Spleen (tissue), 13 donors: ENCODE data around the gene DOCK10. TPM values are rescaled to one million over a fixed set of nuclear protein-coding genes. Genes with fewer than 3 reads are reported as not detected.

Experiments used
- DNase-seq: peaks from one replicate; pipeline ENCODE4 v3.0.0-alpha.2; 2020
- H3K27ac ChIP-seq, 8 donors: fragments of 200-600 bp; sonication (generic) in 7 of 8; 1 replicate in 4 of 8; 2 replicates in 4 of 8; pipeline versions ENCODE4 v1.5.0 to v1.8.0; 2016 to 2021; ENCODE audit warnings: inconsistent platforms in 4 of 8, mild to moderate bottlenecking in 4 of 8, moderate library complexity in 1 of 8
- H3K27me3 ChIP-seq, 7 donors: fragments of 200-600 bp; sonication (generic) in 6 of 7; replicated peaks in 1 of 7; 1 replicate in 4 of 7; 2 replicates in 3 of 7; pipeline versions ENCODE4 v1.5.0 to v1.8.0; 2016 to 2021; ENCODE audit warnings: inconsistent platforms in 3 of 7, mild to moderate bottlenecking in 1 of 7
- H3K36me3 ChIP-seq, 6 donors: fragments of 200-600 bp; sonication (generic) in 5 of 6; 1 replicate in 4 of 6; 2 replicates in 2 of 6; pipeline versions ENCODE4 v1.5.0 to v1.8.0; 2016 to 2021; ENCODE audit warnings: inconsistent platforms in 2 of 6
- H3K4me1 ChIP-seq, 6 donors: fragments of 200-600 bp; sonication (generic) in 5 of 6; 1 replicate in 3 of 6; 2 replicates in 3 of 6; pipeline versions ENCODE4 v1.5.0 to v1.8.0; 2016 to 2021; ENCODE audit warnings: inconsistent platforms in 3 of 6
- H3K4me3 ChIP-seq, 8 donors: fragments of 200-600 bp; sonication (generic) in 7 of 8; 1 replicate in 4 of 8; 2 replicates in 4 of 8; pipeline versions ENCODE4 v1.5.0 to v1.8.0; 2016 to 2021; ENCODE audit warnings: inconsistent platforms in 4 of 8, mild to moderate bottlenecking in 4 of 8, moderate library complexity in 2 of 8
- H3K9me3 ChIP-seq, 8 donors: fragments of 200-600 bp; sonication (generic) in 7 of 8; 1 replicate in 4 of 8; 2 replicates in 4 of 8; pipeline versions ENCODE4 v1.5.0 to v1.8.0; 2016 to 2021; ENCODE audit warnings: inconsistent platforms in 4 of 8
- POLR2A ChIP-seq, 3 donors: fragments of 450-650 bp; IDR thresholded peaks; one replicate each; pipeline ENCODE4 v1.5.1; 2017; ENCODE audit warnings: antibody characterized with exemption in 3 of 3, mild to moderate bottlenecking in 1 of 3
- POLR2AphosphoS5 ChIP-seq, 3 donors: sonication (generic); formaldehyde crosslinking; IDR thresholded peaks; one replicate each; pipeline ENCODE4 v1.5.1; 2017; ENCODE audit warnings: antibody characterized with exemption in 3 of 3
- WGBS, 5 donors: extraction: QIAGEN DNeasy Blood & Tissue Kit in 3 of 5; methylation state at CpG; one replicate each; pipeline versions ENCODE4 v1.1.5 to v1.1.7; 2013 to 2018; 5-methylcytosine and 5-hydroxymethylcytosine counted together
- intact Hi-C: fragments of 100-400 bp; cut with DNase I; formaldehyde crosslinking; loops from one replicate; pipeline ENCODE4 v1.15.0; 2023; ENCODE audit warnings: low total_unique reads
- long read RNA-seq, 2 donors: transcript quantifications; one replicate each; lab custom pipeline, GENCODE V29; 2026
- polyA plus RNA-seq, 3 donors: library from polyadenylated mRNA; stranded (reverse); fragments of 200-250 nt; gene quantifications; one replicate each; pipeline ENCODE4 v1.2.1, GENCODE V29; 2013
- total RNA-seq, 7 donors: library from RNA; depleted of rRNA in 3 of 7; stranded (reverse); fragments of >200 nt in 3 of 7; fragmentation: NEBNext Ultra II Directional in 4 of 7; extraction: Animal tissue kit (Norgen Biotek cat#: 25700) in 4 of 7; gene quantifications; one replicate each; pipeline versions ENCODE4 v1.1.0 to v1.2.1, GENCODE V29; 2016 to 2021
- TF ChIP-seq, protein P1 (sequence below), 11 experiments: fragments of 200-600 bp in 7 of 11; fragments of 450-650 bp in 4 of 11; sonication (generic) in 4 of 11; IDR thresholded peaks in 8 of 11; conservative IDR thresholded peaks in 3 of 11; 1 replicate in 7 of 11; 2 replicates in 4 of 11; pipeline versions ENCODE4 v1.4.0 to v1.8.0; 2016 to 2021; ENCODE audit warnings: antibody characterized with exemption in 11 of 11, inconsistent platforms in 4 of 11, mild to moderate bottlenecking in 1 of 11
- donor health status: healthy with polysubstance abuse.
- donor health status: DM: no; HTN: no; CAD: no; lungs with moderate emphysema.
- donor health status: DM: no; HTN: no; CAD: no.
- donor health status: Bipolar disorder and iron deficiency.
- donor health status: healthy.
- donor health status: DM: no; HTN: no; CAD: no.
- donor health status: DM: yes; HTN: yes; CAD: no.

Gene DOCK10
- 100 to 1,000 TPM; 130 to 203 (median 180) TPM for total RNA-seq
- 10 to 100 TPM; 12.5 to 19.3 (median 18.3) TPM for polyA plus RNA-seq
- long read RNA-seq, donor 1, partial matches to known transcripts: 5 of 5 reads
- long read RNA-seq, donor 1, other reads (novel, unspliced or antisense): 0 of 5 reads
- long read RNA-seq, donor 2: 0 reads

DNA sequence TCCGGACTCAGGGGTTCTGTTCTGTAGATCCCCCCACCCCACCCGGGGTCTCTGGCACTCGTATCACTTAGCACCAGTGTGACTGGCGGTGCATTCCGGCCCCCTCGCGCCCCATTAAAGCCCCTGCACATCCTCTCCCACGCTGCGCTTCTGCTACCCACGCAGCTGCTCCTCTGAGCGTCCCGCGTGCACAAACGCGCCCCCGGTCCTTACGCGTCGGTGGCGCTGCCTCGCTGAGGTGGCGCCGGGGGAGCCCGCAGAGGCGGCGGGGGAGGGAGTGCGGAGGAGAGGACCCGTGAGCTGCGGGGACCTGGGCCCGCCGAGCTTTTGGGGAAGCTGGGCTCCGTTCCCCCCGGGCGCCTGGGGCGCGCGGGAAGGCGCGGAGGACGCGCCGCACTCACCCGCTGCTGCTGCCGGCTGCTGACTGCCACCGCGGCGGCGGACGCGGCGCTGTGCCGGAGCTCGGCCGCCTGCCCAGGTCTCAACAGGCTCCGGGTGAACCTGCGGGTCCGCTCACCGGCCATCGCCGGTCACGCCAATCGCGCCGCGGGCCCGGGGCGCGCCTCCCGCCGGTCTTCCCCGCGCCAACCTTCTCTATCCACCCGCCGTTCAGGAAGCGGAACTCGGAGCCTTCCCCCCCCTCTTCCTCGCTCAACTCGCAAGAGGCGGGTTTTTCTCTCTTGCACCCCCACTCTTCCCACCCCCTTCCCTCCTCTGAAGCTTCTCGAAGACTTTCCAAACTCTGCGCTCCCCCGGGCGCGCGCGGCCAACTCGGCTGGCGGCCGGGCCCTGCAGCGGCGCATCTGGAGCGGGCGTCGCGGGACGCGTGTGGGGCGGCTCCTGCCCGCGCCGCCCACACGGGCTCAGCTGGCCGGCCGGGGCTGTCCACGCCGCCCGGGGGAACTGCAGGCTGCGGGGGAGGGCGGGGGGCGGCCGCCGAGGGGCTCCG, at the start of gene DOCK10:
Gene DOCK10 (minus strand): TSS at position 618 of the 949 bp plus-strand sequence. CDS start 94 bp downstream, at position 524.
- peak in 2 of 3 donors; percentile 35 to 63 for TF ChIP-seq POLR2AphosphoS5 (IDR thresholded peaks at IDR 0.05)
- TF ChIP-seq, protein P1, sequence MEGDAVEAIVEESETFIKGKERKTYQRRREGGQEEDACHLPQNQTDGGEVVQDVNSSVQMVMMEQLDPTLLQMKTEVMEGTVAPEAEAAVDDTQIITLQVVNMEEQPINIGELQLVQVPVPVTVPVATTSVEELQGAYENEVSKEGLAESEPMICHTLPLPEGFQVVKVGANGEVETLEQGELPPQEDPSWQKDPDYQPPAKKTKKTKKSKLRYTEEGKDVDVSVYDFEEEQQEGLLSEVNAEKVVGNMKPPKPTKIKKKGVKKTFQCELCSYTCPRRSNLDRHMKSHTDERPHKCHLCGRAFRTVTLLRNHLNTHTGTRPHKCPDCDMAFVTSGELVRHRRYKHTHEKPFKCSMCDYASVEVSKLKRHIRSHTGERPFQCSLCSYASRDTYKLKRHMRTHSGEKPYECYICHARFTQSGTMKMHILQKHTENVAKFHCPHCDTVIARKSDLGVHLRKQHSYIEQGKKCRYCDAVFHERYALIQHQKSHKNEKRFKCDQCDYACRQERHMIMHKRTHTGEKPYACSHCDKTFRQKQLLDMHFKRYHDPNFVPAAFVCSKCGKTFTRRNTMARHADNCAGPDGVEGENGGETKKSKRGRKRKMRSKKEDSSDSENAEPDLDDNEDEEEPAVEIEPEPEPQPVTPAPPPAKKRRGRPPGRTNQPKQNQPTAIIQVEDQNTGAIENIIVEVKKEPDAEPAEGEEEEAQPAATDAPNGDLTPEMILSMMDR (IDR thresholded peaks at IDR 0.05 in 8 of 11, conservative IDR thresholded peaks at IDR 0.05 in 3 of 11): no peak
- peak; percentile 88 for DNase-seq
- H3K36me3 ChIP-seq: no peaks in the 10 kb centered on the region

DNA sequence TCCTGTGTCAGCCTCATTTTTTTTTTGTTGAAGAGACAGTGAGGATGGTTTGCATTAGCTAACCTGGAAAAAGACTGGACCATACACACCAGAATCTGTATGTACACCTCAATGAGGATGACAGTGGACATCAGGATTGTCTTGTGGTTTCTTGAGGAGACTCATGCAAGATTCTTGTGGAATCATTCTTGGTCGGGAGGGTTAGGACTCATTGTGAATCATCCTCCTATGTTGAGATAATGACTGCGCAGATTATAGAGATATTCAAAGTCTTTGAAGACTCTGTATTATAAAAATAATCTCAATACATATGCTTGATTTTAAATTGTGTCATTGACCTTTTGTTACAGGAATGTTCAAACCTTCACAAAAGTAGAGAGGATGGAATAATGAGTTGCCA, 49.1 kb upstream of the DOCK10 start:
- 86 to 95% (median 93%) methylated on average over 2 of the region's 2 CpGs for WGBS, 5 donors
- no peaks in the 10 kb centered on the region for H3K27me3 ChIP-seq
- intact Hi-C loops: no loop called here

More for the DNA sequence above, at the start of gene DOCK10:
- intact Hi-C loops: no loop called here
- H3K27me3 ChIP-seq: peaks cover 0 to 5% (median 0%) of the 10 kb centered on the region in 7 donors
- H3K4me1 ChIP-seq: peaks cover 0 to 65% (median 51%) of the 10 kb centered on the region in 6 donors
- H3K9me3 ChIP-seq: no peaks in the 10 kb centered on the region
- 0 to 1% (median 1%) methylated on average over 56 to 113 of the region's 113 CpGs for WGBS, 5 donors
- peak within 1 kb of the TSS; percentile 57 to 89 (median 85) for H3K27ac ChIP-seq
- peak within 1 kb of the TSS; percentile 87 to 100 (median 94) for H3K4me3 ChIP-seq

DNA sequence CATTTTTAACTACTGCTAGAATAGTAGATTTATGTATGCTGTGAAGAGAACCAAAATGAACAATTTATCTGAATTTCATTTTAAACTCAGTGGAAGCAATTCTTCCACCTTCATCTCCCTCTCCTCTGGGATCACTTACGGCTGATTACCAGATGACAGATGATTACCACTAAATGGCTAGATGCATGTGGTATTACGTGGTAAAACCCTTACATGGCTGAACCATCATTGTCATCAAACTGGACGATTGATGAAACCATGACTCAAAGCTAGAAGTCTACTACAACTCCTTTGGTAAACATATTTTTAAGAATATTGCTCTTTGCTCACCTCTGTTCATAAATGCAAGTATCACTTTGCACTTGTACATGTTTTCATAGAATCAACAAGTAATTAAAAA, 48.5 kb upstream of the DOCK10 start:
- H3K36me3 ChIP-seq: no peaks in the 10 kb centered on the region
- intact Hi-C loops: no loop called here
- no peaks in the 10 kb centered on the region for H3K9me3 ChIP-seq
- no peak overlapping the region for H3K4me3 ChIP-seq
- no peak for TF ChIP-seq POLR2A (IDR thresholded peaks at IDR 0.05)
- WGBS, 5 donors: 72 to 88% (median 82%) methylated on average over 3 of the region's 3 CpGs
- H3K27me3 ChIP-seq: no peaks in the 10 kb centered on the region
- no peak overlapping the region for H3K27ac ChIP-seq
- no peaks in the 10 kb centered on the region for H3K4me1 ChIP-seq
- no peak for DNase-seq

More for the DNA sequence above, 49.1 kb upstream of the DOCK10 start:
- Histone ChIP-seq H3K9me3 (no peaks in the 10 kb centered on the region), H3K4me1 (no peaks in the 10 kb centered on the region), H3K4me3 (no peak overlapping the region), H3K27ac (no peak overlapping the region), H3K36me3 (no peaks in the 10 kb centered on the region)
- TF ChIP-seq POLR2A (IDR thresholded peaks at IDR 0.05) (no peak), POLR2AphosphoS5 (IDR thresholded peaks at IDR 0.05) (no peak)
- TF ChIP-seq, protein P1 (IDR thresholded peaks at IDR 0.05 in 8 of 11, conservative IDR thresholded peaks at IDR 0.05 in 3 of 11): no peak
- no peak for DNase-seq

DNA sequence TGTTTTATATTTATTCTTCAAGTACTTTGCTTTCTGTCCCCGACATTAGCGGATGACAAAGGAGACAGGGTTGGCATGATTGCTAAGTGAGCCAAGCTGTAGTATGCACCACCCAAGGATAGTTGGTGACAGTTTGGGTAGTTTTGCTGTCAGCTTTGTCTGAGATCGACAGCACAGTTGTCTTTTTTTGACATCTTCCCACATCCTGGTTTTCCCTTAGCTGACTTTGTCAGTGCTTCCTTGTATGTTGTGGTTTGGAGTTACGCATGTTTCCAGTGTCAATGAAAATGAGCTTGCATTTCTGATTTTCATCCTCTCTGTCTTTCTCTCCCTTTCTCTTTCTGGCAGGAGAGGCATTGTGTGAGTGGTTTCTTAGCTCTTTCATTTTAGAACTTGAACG, 44.6 kb upstream of the DOCK10 start:
- TF ChIP-seq POLR2AphosphoS5 (IDR thresholded peaks at IDR 0.05): no peak
- TF ChIP-seq, protein P1 (IDR thresholded peaks at IDR 0.05 in 8 of 11, conservative IDR thresholded peaks at IDR 0.05 in 3 of 11): no peak
- TF ChIP-seq POLR2A (IDR thresholded peaks at IDR 0.05): no peak
- Histone ChIP-seq H3K36me3 (no peaks in the 10 kb centered on the region), H3K4me3 (no peak overlapping the region), H3K27me3 (no peaks in the 10 kb centered on the region), H3K4me1 (no peaks in the 10 kb centered on the region), H3K9me3 (no peaks in the 10 kb centered on the region), H3K27ac (no peak overlapping the region)
- intact Hi-C loops: no loop called here
- 71 to 78% (median 77%) methylated on average over 5 of the region's 5 CpGs for WGBS, 5 donors
- no peak for DNase-seq
